HepG2 (cell line): ENCODE data around the gene PDZD7. TPM values are rescaled to one million over a fixed set of nuclear protein-coding genes. Genes with fewer than 3 reads are reported as not detected.

Experiments
- AGO2 ChIP-seq: fragments of 200-400 bp; formaldehyde crosslinking; optimal IDR thresholded peaks from 2 replicates; pipeline ENCODE3; 2017; ENCODE audit warnings: mild to moderate bottlenecking, low read depth, low read length, moderate library complexity
- ERF ChIP-seq: IDR thresholded peaks from 2 replicates; pipeline ENCODE4 v1.6.1; 2018; ENCODE audit warnings: missing biosample characterization, missing genetic modification reagents
- ESRRA ChIP-seq: sonication (generic); formaldehyde crosslinking; IDR thresholded peaks from 2 replicates; pipeline ENCODE4 v1.5.1; 2020; ENCODE audit warnings: mild to moderate bottlenecking, low read depth, missing genetic modification reagents
- FOSL1 ChIP-seq: sonication (generic); formaldehyde crosslinking; IDR thresholded peaks from 2 replicates; pipeline ENCODE4 v1.9.0; 2021; ENCODE audit warnings: missing genetic modification reagents, borderline replicate concordance
- GFI1 ChIP-seq: sonication (generic); formaldehyde crosslinking; IDR thresholded peaks from 2 replicates; pipeline ENCODE4 v1.5.0; 2020; ENCODE audit warnings: missing genetic modification reagents, mild to moderate bottlenecking, borderline replicate concordance
- HNRNPH1 ChIP-seq: fragments of 200-400 bp; formaldehyde crosslinking; optimal IDR thresholded peaks from 2 replicates; pipeline ENCODE3; 2017; ENCODE audit warnings: mild to moderate bottlenecking, low read depth, low read length
- MTA3 ChIP-seq: sonication (generic); formaldehyde crosslinking; IDR thresholded peaks from 2 replicates; pipeline ENCODE4 v1.4.0; 2020; ENCODE audit warnings: missing genetic modification reagents
- ONECUT2 ChIP-seq: sonication (generic); formaldehyde crosslinking; IDR thresholded peaks from 2 replicates; pipeline ENCODE4 v1.4.0; 2020; ENCODE audit warnings: missing genetic modification reagents
- PHF8 ChIP-seq: sonication (generic); formaldehyde crosslinking; IDR thresholded peaks from 2 replicates; pipeline ENCODE4 v1.5.0; 2020; ENCODE audit warnings: missing genetic modification reagents
- REL ChIP-seq: sonication (generic); formaldehyde crosslinking; conservative IDR thresholded peaks from 2 replicates; pipeline ENCODE4 v1.8.0; 2022; ENCODE audit warnings: mild to moderate bottlenecking, missing genetic modification reagents, moderate library complexity
- SIX1 ChIP-seq: sonication (generic); formaldehyde crosslinking; IDR thresholded peaks from 2 replicates; pipeline ENCODE4 v1.4.0; 2020; ENCODE audit warnings: missing genetic modification reagents, borderline replicate concordance
- SNAPC2 ChIP-seq: sonication (generic); formaldehyde crosslinking; IDR thresholded peaks from 2 replicates; pipeline ENCODE4 v1.8.1; 2022; ENCODE audit warnings: mild to moderate bottlenecking, missing genetic modification reagents
- ZBTB38 ChIP-seq: sonication (generic); formaldehyde crosslinking; IDR thresholded peaks from 2 replicates; pipeline ENCODE4 v1.5.1; 2020; ENCODE audit warnings: mild to moderate bottlenecking, missing genetic modification reagents
- ZNF121 ChIP-seq: sonication (generic); formaldehyde crosslinking; IDR thresholded peaks from 2 replicates; pipeline ENCODE4 v1.5.0; 2020; ENCODE audit warnings: mild to moderate bottlenecking, missing genetic modification reagents
- ZNF230 ChIP-seq: sonication (generic); formaldehyde crosslinking; IDR thresholded peaks from 2 replicates; pipeline ENCODE4 v1.4.0; 2020; ENCODE audit warnings: mild to moderate bottlenecking, missing genetic modification reagents
- ZNF235 ChIP-seq: sonication (generic); formaldehyde crosslinking; IDR thresholded peaks from 2 replicates; pipeline ENCODE4 v1.8.1; 2023; ENCODE audit warnings: mild to moderate bottlenecking, missing genetic modification reagents, borderline replicate concordance
- ZNF670 ChIP-seq: sonication (generic); formaldehyde crosslinking; IDR thresholded peaks from 2 replicates; pipeline ENCODE4 v1.8.0; 2022; ENCODE audit warnings: mild to moderate bottlenecking, missing genetic modification reagents, borderline replicate concordance
- ZNF678 ChIP-seq: sonication (generic); formaldehyde crosslinking; IDR thresholded peaks from 2 replicates; pipeline ENCODE4 v1.4.0; 2020; ENCODE audit warnings: mild to moderate bottlenecking, missing genetic modification reagents
- polyA plus RNA-seq, 8 experiments: library from polyadenylated mRNA; depleted of rRNA in 3 of 8; stranded (reverse) in 7 of 8; unstranded in 1 of 8; fragments of >200 nt; fragmentation: Illumina TruSeq in 4 of 8; extraction: Trizol in 4 of 8; gene quantifications; 2 replicates each; pipeline versions ENCODE4 v1.2.1 to v1.2.3, GENCODE V29; 2011 to 2016; ENCODE audit warnings: low read depth in 4 of 8, missing spikeins in 1 of 8, mixed read lengths in 1 of 8; ENCODE audit not compliant: insufficient read depth in 1 of 8
- total RNA-seq, 5 experiments: library from RNA; depleted of rRNA; stranded (reverse); fragments of >200 nt; fragmentation: Illumina TruSeq; extraction: Trizol; gene quantifications; 2 replicates each; pipeline ENCODE4 v1.2.3, GENCODE V29; 2016; ENCODE audit warnings: low read depth in 1 of 5
- TF ChIP-seq, protein P1 (sequence below): sonication (generic); formaldehyde crosslinking; IDR thresholded peaks from 2 replicates; pipeline ENCODE4 v1.4.0; 2020; ENCODE audit warnings: low read depth, missing genetic modification reagents
- TF ChIP-seq, protein P2 (sequence below): sonication (generic); formaldehyde crosslinking; IDR thresholded peaks from 2 replicates; pipeline ENCODE4 v1.5.1; 2020; ENCODE audit warnings: mild to moderate bottlenecking, missing genetic modification reagents
- TF ChIP-seq, protein P3 (sequence below): sonication (generic); formaldehyde crosslinking; IDR thresholded peaks from 2 replicates; pipeline ENCODE4 v1.9.0; 2021; ENCODE audit warnings: missing genetic modification reagents, borderline replicate concordance

PDZD7 gene
- total and polyA plus RNA-seq, 2 of the 13 experiments (the other 11 are each of a cell fraction or from before 2014, with no cell fraction given): 0.58 to 0.73 TPM

DNA sequence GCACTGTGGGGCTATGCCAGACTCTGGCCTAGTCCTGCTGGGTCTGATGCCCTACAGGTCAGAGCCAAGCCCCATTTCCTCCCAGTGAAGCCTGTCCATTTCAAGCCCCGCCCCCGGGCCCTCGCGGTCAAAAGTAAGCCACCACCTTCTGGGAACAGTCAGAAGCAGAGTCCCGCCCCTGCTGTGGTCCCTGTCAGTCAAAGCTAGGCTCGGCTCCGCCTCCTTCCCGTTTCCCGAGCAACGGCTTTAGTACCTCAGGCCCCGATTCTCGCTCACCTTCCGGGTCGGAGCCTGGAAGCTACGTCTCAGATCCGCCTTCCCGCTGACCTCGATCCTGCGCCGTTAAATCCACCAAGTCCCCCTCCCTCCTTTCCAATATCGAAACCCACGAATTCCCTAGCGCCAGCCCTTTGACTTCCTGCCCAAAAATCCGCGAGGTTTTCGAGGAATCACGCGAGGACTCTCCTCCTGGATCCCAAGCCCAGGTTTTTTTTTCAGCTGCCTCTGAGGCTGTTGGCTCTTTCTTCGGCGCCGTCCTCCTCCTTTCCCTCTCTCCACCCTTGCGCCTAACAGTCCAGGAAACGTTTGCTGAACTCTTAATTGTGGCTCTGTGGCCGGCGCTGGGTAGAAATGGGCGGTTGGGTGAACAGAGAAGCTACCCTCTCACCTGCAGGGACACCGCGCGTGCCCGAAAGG is 11.9 kb upstream of the PDZD7 start (continued):
- TF ChIP-seq, protein P1, sequence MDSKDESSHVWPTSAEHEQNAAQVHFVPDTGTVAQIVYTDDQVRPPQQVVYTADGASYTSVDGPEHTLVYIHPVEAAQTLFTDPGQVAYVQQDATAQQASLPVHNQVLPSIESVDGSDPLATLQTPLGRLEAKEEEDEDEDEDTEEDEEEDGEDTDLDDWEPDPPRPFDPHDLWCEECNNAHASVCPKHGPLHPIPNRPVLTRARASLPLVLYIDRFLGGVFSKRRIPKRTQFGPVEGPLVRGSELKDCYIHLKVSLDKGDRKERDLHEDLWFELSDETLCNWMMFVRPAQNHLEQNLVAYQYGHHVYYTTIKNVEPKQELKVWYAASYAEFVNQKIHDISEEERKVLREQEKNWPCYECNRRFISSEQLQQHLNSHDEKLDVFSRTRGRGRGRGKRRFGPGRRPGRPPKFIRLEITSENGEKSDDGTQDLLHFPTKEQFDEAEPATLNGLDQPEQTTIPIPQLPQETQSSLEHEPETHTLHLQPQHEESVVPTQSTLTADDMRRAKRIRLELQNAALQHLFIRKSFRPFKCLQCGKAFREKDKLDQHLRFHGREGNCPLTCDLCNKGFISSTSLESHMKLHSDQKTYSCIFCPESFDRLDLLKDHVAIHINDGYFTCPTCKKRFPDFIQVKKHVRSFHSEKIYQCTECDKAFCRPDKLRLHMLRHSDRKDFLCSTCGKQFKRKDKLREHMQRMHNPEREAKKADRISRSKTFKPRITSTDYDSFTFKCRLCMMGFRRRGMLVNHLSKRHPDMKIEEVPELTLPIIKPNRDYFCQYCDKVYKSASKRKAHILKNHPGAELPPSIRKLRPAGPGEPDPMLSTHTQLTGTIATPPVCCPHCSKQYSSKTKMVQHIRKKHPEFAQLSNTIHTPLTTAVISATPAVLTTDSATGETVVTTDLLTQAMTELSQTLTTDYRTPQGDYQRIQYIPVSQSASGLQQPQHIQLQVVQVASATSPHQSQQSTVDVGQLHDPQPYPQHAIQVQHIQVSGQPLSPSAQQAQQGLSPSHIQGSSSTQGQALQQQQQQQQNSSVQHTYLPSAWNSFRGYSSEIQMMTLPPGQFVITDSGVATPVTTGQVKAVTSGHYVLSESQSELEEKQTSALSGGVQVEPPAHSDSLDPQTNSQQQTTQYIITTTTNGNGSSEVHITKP (CRISPR knock-in tag): no peak
- no peak for TF ChIP-seq ONECUT2 (CRISPR knock-in tag)
- TF ChIP-seq AGO2: no peak
- TF ChIP-seq ZNF230 (CRISPR knock-in tag): peak; percentile 53; the same call in 1 of the 2 replicates
- no peak for TF ChIP-seq SIX1 (CRISPR knock-in tag)
- no peak for TF ChIP-seq ZNF235
- TF ChIP-seq ESRRA: no peak
- TF ChIP-seq, protein P2, sequence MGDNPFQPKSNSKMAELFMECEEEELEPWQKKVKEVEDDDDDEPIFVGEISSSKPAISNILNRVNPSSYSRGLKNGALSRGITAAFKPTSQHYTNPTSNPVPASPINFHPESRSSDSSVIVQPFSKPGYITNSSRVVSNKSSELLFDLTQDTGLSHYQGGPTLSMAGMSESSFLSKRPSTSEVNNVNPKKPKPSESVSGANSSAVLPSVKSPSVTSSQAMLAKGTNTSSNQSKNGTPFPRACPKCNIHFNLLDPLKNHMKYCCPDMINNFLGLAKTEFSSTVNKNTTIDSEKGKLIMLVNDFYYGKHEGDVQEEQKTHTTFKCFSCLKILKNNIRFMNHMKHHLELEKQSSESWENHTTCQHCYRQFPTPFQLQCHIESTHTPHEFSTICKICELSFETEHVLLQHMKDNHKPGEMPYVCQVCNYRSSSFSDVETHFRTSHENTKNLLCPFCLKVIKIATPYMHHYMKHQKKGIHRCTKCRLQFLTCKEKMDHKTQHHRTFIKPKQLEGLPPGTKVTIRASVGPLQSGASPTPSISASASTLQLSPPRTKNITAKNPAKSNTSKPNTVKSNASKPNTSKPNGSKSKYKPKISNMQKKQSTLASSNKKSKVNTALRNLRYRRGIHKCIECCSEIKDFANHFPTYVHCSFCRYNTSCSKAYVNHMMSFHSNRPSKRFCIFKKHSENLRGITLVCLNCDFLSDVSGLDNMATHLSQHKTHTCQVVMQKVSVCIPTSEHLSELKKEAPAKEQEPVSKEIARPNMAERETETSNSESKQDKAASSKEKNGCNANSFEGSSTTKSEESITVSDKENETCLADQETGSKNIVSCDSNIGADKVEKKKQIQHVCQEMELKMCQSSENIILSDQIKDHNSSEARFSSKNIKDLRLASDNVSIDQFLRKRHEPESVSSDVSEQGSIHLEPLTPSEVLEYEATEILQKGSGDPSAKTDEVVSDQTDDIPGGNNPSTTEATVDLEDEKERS (CRISPR knock-in tag): no peak
- TF ChIP-seq HNRNPH1: no peak
- no peak for TF ChIP-seq ZNF121
- TF ChIP-seq FOSL1: no peak
- no peak for TF ChIP-seq ZBTB38 (CRISPR knock-in tag)
- no peak for TF ChIP-seq MTA3 (CRISPR knock-in tag)
- peak; percentile 58 for TF ChIP-seq ERF (CRISPR knock-in tag)
- no peak for TF ChIP-seq REL (CRISPR knock-in tag)
- TF ChIP-seq ZNF678 (CRISPR knock-in tag): no peak
- TF ChIP-seq GFI1 (CRISPR knock-in tag): no peak
- TF ChIP-seq SNAPC2: no peak
- TF ChIP-seq ZNF670: no peak
- peak; percentile 66; the same call in 1 of the 2 replicates for TF ChIP-seq PHF8 (CRISPR knock-in tag)
- TF ChIP-seq, protein P3, sequence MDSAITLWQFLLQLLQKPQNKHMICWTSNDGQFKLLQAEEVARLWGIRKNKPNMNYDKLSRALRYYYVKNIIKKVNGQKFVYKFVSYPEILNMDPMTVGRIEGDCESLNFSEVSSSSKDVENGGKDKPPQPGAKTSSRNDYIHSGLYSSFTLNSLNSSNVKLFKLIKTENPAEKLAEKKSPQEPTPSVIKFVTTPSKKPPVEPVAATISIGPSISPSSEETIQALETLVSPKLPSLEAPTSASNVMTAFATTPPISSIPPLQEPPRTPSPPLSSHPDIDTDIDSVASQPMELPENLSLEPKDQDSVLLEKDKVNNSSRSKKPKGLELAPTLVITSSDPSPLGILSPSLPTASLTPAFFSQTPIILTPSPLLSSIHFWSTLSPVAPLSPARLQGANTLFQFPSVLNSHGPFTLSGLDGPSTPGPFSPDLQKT (CRISPR knock-in tag): no peak
